Ecto neural progenitor cell (in vitro differentiated cells): ENCODE data around the gene SRPX2.

ENCODE experiments used
- DNase-seq: peaks from one replicate; pipeline ENCODE4 v3.0.0-alpha.2; 2018; ENCODE audit warnings: low spot score

SRPX2 gene

DNA sequence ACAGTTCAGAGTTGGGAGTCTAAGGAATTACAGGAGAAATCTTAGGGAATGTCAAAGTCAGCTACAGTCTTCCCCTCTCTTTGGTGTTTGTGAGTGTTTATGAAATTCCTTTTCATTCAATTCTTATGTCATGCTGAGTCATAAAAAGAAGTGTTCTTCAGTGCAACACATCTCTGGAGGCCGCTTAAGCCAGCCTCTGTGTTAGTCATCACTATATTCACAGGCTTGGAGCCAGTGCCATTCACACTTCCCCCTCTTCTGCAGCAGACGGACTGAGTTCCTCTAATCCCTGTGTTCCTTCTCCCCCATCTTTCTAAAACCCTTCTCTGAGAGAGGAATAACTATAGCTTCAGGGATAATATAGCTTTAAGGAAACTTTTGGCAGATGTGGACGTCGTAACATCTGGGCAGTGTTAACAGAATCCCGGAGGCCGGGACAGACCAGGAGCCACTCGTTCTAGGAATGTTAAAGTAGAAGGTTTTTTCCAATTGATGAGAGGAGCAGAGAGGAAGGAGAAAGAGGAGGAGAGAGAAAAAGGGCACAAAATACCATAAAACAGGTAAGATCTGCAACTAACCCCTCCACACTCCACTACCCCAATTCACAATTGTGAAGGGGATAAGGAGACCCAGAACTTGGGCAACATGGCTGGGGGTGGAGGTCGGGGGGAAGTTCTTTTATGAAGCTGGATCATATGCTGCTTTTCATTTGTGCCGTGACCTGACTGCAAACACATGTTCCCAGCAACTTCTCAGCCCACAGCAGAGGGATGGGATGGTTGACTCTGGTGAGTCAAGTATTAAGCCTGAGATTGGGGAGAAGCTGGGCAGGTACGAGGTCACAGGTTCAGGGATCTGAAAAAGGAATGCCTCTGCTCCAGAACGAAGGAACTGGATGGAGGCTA lies at the start of gene SRPX2:
Gene SRPX2, plus strand, starts transcription at position 244 of the 905 bp plus-strand sequence. CDS start 2,124 bp downstream, outside the sequence.
- DNase-seq, result no peak

GRCh38 chrX:100596601-100597000 lies 47.4 kb upstream of the SRPX2 start:
- DNase-seq, result no peak

GRCh38 chrX:100599456-100599855 lies 44.5 kb upstream of the SRPX2 start:
- no peak for DNase-seq

DNA sequence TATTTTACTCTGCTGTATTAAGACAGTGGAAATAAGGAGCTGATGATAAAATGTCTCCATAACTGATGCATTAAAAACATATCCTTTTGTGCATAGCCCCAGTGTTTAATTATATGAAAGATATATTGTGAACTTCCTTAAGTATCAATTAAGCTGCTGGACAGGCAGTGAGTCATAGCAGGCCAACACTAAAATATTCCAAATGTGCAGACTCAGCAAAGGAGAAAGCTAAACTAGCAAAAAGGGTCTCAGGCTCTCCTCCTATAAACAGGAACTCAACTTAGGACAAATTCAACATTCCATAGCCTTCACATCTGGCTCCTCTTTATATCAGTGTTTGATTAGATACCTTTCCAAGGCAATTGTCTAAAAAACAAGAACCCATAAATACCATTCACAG lies 43.7 kb upstream of the SRPX2 start:
- no peak for DNase-seq

DNA sequence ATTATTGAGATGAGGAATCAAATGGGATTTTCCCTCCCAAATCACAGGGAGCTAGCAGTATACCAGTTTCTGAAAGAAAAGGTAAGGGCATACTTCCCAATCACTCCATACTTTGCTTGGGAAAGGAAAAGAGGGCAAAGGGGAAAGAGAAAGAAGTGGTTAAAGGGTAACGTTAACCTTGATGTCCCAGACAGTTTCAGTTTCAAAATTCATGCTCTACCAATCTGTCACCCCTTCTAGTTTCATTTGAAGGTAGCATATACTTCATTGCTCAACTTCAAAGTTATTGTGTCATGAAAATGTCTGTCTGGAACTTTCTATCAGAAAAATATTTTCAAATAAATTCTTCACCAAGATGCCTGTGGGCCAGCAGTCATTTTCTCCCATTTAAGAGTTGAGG lies 43.2 kb upstream of the SRPX2 start:
- no peak for DNase-seq

GRCh38 chrX:100606753-100607152 lies 37.2 kb upstream of the SRPX2 start:
- no peak for DNase-seq

- DNase-seq, result no peak
Measured at GRCh38 chrX:100609591-100609990, 34.4 kb upstream of the SRPX2 start.

GRCh38 chrX:100611951-100612350 lies 32.0 kb upstream of the SRPX2 start:
- DNase-seq, result no peak

- DNase-seq, result no peak
Measured at GRCh38 chrX:100615005-100615404, 29.0 kb upstream of the SRPX2 start.

- no peak for DNase-seq
Measured at GRCh38 chrX:100623001-100623400, 21.0 kb upstream of the SRPX2 start.

- DNase-seq, result no peak
Measured at GRCh38 chrX:100625985-100626491, 18.0 kb upstream of the SRPX2 start.

DNA sequence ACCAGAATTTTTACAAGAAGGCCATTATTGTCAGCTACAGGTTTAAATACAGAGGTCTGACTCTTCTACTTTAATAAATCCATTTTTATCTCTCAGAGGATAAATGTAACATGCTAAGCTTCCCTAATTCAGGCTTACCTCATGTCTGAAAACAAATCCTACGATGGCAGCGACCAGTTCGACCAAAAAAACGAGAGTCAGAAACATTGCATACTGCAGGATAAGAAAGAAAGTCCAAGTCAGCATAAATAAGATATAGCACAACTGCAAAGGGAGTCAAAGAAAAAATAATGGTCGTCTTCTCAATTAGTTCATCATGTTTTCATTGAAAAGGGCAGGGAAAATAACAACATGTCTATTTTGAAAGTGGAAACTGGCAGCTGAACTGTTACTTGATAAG lies 9.0 kb upstream of the SRPX2 start:
- DNase-seq, result no peak

DNA sequence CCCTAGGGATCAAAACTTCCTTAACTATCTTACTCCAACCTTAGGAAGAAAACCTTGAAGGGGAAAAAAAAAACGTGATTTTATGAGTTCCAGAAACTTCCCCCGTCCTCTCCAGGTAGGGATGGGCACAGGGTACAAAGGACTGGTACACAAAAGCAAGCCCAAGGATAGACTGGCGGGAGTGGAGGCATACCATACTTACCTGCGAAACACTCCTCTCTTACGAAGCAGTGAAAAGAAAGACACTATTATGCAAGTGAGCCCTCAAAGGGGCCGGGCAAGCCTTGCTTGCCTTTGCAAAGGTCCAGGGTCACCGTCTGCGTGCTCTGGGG lies 8.0 kb upstream of the SRPX2 start:
- DNase-seq, result no peak

GRCh38 chrX:100636321-100636991 lies 7.5 kb upstream of the SRPX2 start, which contains the start of gene TSPAN6:
TSPAN6 (minus strand) TSS chrX:100636806; CDS start chrX:100636694, 112 bp downstream.
- DNase-seq, result peak; percentile 86

DNA sequence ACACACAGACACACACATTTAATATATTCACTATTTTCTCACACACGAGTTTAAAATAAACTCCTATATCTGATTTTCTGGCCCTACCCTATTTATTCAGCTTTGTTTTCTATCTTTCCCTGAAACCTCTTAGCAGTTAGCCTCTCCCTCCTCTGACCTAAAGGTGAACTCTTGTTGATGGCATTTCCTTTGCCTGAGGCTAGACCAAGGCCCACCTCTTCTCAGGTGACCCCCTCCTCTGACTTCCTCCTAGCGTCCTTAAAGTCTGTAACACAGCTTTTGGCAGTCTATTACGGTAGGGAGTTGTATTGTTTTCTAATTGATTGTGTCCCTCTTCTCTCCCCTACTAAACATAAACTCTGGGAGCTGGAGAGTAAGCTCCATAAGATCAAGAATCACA lies 1.7 kb upstream of the SRPX2 start:
- no peak for DNase-seq

DNA sequence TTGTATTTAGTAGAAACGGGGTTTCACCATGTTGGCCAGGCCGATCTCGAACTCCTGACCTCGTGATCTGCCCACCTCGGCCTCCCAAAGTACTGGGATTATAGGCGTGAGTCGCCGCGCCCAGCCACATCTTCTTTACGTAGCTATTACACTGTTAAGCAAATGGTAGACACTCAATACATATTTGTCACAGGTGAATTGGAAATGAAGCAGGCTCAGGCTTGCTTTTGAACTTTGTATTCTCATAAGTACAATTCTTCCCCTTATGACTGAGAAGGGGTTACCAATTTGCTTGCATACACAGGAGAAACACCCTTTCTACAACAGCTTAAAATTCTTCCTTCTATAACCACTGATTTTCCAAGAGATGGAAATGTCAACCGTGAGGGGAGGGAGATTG lies 787 bp upstream of the SRPX2 start:
- no peak for DNase-seq

- DNase-seq, result no peak
Measured at GRCh38 chrX:100645106-100645505, 1.1 kb downstream of the SRPX2 start.

DNA sequence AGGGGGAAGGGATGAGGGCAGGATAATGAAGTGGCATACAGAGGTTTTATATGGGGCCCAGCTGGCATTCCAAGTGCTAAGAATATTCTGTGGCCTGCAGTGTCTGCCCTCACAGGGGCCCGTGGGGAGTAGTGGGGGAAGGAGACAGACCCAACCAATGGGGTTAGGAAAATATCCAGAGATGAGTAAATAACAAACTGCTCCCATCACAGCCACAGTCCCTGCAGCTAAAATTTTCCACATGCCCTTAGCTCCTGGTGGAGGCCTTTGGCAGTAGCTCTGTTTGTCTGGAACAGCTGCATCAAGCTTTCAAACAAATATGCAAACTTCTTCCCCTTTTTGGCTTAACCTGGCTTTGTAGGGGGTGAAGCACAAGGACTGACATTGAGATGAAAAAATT lies 3.1 kb downstream of the SRPX2 start:
- no peak for DNase-seq

DNA sequence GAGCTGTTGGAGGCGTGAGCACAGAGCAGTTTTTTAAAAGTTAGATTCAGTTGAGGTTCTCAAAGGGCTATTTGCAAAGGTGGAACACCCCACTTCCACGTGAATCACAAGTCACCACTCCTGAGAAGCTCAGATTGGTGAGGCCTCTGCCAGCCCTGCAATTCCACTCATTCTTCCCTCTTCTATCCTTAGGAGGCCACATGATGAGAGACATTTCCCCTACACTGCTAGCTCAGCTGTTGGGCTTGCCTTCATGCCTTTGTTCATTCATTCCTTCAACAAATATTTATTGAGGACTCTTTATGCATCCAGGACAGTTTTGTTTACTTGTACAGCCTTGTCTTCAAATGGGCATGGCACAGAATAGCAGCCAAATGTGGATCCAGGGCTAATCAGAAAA lies 3.7 kb downstream of the SRPX2 start:
- DNase-seq, result no peak

DNA sequence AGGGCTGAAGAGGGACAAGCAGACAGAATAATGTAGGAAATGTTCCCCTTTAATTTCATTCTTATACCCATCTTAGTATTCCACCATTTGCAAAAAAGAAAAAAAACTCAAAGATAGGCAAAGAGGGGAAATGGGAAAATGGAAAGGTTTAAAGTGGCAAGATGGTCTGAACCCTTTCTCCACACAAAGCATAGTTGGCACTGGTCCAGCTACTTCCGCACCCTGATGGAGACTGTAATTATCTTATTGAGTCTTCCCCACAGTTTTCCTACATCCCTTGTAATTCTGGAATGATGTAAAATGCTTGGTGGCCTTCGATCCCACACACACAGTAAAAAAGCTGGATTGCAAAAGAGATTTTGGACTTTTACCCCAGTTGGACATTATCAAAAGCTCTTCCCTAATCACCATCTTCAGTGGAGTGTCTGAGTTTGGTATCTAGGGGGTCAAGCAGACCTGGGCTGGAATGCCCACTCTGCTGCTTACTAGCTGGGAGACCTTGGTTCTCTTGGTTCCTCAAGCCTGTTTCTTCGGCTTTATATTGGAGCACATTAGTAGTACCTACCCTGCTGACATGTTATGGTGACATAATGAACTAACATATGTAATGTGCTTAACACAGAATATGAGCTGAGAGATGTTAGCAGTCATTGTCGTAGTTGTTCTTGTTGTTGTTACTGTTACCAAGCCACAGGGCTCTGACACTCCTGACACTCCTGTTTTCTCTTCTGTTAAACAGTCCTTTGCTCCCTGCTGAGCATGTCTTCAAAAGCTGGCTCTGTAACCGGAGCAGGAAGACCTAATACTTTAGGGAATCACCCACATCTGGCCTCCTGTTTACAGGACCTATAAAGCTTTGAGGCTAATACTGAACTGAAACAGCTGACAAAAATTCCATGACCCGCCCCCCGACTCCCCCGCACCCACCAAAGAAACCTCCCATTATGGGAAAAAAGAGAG lies 4.7 kb downstream of the SRPX2 start:
- no peak for DNase-seq

GRCh38 chrX:100649550-100650356 lies 5.8 kb downstream of the SRPX2 start:
- no peak for DNase-seq
